ENCODE results near the gene LCN15. TPM values are rescaled to one million over a fixed set of nuclear protein-coding genes. Genes with fewer than 3 reads are reported as not detected.
A peak's percentile ranks its signal among the peaks of the same experiment; 100 is the strongest.
"Not testable (repeated sequence)": the region's sequence is repeated elsewhere in the genome, so short reads cannot be mapped to it uniquely, and the experiment has no call there.

Gene LCN15
- total and polyA plus RNA-seq, 2 of the 13 experiments (the other 11 are each of a cell fraction or from before 2014, with no cell fraction given), result 1.3 to 53.7 TPM

GRCh38 chr9:136788644-136789522, 24.6 kb upstream of the LCN15 start (continued):
- TF ChIP-seq FOXA3 (CRISPR knock-in tag; IDR thresholded peaks at IDR 0.05), result 0 out of 2 replicates have a peak, but pooled peaks have one; percentile 37
- TF ChIP-seq TAF1 (CRISPR knock-in tag; IDR thresholded peaks at IDR 0.05), result peak; percentile 41; the same call in 1 of the 2 replicates
- peak; percentile 47; the same call in 1 of the 2 replicates for TF ChIP-seq HDAC1 (CRISPR knock-in tag; IDR thresholded peaks at IDR 0.05)
- TF ChIP-seq ZBTB37 (CRISPR knock-in tag; IDR thresholded peaks at IDR 0.05), result peak; percentile 47; the same call in 1 of the 2 replicates
- peak; percentile 85 for TF ChIP-seq MED8 (CRISPR knock-in tag; IDR thresholded peaks at IDR 0.05; ENCODE audit: insufficient replicate concordance)
- TF ChIP-seq MEIS1 (CRISPR knock-in tag; IDR thresholded peaks at IDR 0.05; ENCODE audit: borderline replicate concordance), result peak; percentile 41; the same call in 1 of the 2 replicates
- 0 out of 2 replicates have a peak, but pooled peaks have one; percentile 18 for TF ChIP-seq CBX5 (CRISPR knock-in tag; IDR thresholded peaks at IDR 0.05; ENCODE audit: borderline replicate concordance)
- TF ChIP-seq GMEB1 (CRISPR knock-in tag; IDR thresholded peaks at IDR 0.05; ENCODE audit: borderline replicate concordance), result peak; percentile 32; the same call in 1 of the 2 replicates
- peak; percentile 6; the same call in 1 of the 2 replicates for TF ChIP-seq GATAD1 (CRISPR knock-in tag; IDR thresholded peaks at IDR 0.05)
- peak; percentile 67 for TF ChIP-seq ZBED4 (CRISPR knock-in tag; IDR thresholded peaks at IDR 0.05; ENCODE audit: borderline replicate concordance)
- TF ChIP-seq ZBTB38 (CRISPR knock-in tag; IDR thresholded peaks at IDR 0.05), result peak; percentile 58
- TF ChIP-seq ZNF232 (CRISPR knock-in tag; IDR thresholded peaks at IDR 0.05; ENCODE audit: borderline replicate concordance), result peak; percentile 76; the same call in 1 of the 2 replicates
- 0 out of 2 replicates have a peak, but pooled peaks have one; percentile 30 for TF ChIP-seq ZNF572 (CRISPR knock-in tag; IDR thresholded peaks at IDR 0.05)
- peak; percentile 14; the same call in 1 of the 2 replicates for TF ChIP-seq IRF2 (CRISPR knock-in tag; IDR thresholded peaks at IDR 0.05)
- TF ChIP-seq TFDP2 (CRISPR knock-in tag; IDR thresholded peaks at IDR 0.05), result peak; percentile 34
- not testable (repeated sequence) for TF ChIP-seq NONO (IDR thresholded peaks at IDR 0.05)
- peak; percentile 75 for TF ChIP-seq NONO (CRISPR knock-in tag; conservative IDR thresholded peaks at IDR 0.05)
- TF ChIP-seq ZNF350 (CRISPR knock-in tag; IDR thresholded peaks at IDR 0.05; ENCODE audit: borderline replicate concordance, low read depth), result peak; percentile 40; the same call in 1 of the 2 replicates
- TF ChIP-seq TARDBP (CRISPR knock-in tag; IDR thresholded peaks at IDR 0.05), result peak; percentile 48; the same call in 1 of the 2 replicates
- 0 out of 2 replicates have a peak, but pooled peaks have one; percentile 15 for TF ChIP-seq TSC22D2 (CRISPR knock-in tag; IDR thresholded peaks at IDR 0.05; ENCODE audit: borderline replicate concordance)
